Activated B cell treated with CpG ODN at 0.5 μM for 24 hours (primary cell): ENCODE data around the gene ACBD6. TPM values are rescaled to one million over a fixed set of nuclear protein-coding genes. Genes with fewer than 3 reads are reported as not detected.

ENCODE experiments used
- ATAC-seq: fragments of 200-7000 bp; cut with Tn5 transposase; one replicate; pipeline ENCODE4 v1.10.0; 2021; ENCODE audit warnings: low read depth, mild to moderate bottlenecking, moderate library complexity
- CTCF ChIA-PET: fragments of 350-600 bp; sonication (Branson Sonifier 250); formaldehyde crosslinking; loops from one replicate; lab custom pipeline; 2021; ENCODE audit warnings: antibody characterized with exemption; lab: Charles Lee
- POLR2A ChIA-PET: fragments of 350-600 bp; sonication (Branson Sonifier 250); formaldehyde crosslinking; loops from one replicate; lab custom pipeline; 2021; ENCODE audit warnings: antibody characterized with exemption; lab: Charles Lee
- DNase-seq: peaks from one replicate; pipeline ENCODE4 v3.0.0; 2022
- H3K27ac Mint-ChIP-seq: one replicate; pipeline ENCODE4 v1.8.0; 2020; ENCODE audit warnings: mixed read lengths
- H3K27me3 Mint-ChIP-seq: one replicate; pipeline ENCODE4 v1.8.0; 2021; ENCODE audit warnings: mixed read lengths
- H3K36me3 Mint-ChIP-seq: one replicate; pipeline ENCODE4 v1.8.0; 2021; ENCODE audit warnings: low read depth, mixed read lengths
- H3K4me1 Mint-ChIP-seq: one replicate; pipeline ENCODE4 v1.8.0; 2021; ENCODE audit warnings: mixed read lengths
- H3K4me3 Mint-ChIP-seq: one replicate; pipeline ENCODE4 v1.8.0; 2020; ENCODE audit warnings: mild to moderate bottlenecking, mixed read lengths
- H3K9me3 Mint-ChIP-seq: one replicate; pipeline ENCODE4 v1.8.0; 2020; ENCODE audit warnings: mixed read lengths
- intact Hi-C: fragments of 100-400 bp; cut with micrococcal nuclease; formaldehyde crosslinking; loops from one replicate; pipeline ENCODE4 v1.15.1; 2024
- total RNA-seq: library from RNA; stranded (reverse); gene quantifications from 2 replicates; pipeline ENCODE4 v1.2.3, GENCODE V29; 2022
- TF ChIP-seq, protein P1 (sequence below): fragments of 200-600 bp; IDR thresholded peaks from one replicate; pipeline ENCODE4 v1.8.0; 2022; ENCODE audit warnings: antibody characterized with exemption, mild to moderate bottlenecking

The ACBD6 gene
- total RNA-seq, 1 donor from 2014 or later: 61.5 TPM

DNA sequence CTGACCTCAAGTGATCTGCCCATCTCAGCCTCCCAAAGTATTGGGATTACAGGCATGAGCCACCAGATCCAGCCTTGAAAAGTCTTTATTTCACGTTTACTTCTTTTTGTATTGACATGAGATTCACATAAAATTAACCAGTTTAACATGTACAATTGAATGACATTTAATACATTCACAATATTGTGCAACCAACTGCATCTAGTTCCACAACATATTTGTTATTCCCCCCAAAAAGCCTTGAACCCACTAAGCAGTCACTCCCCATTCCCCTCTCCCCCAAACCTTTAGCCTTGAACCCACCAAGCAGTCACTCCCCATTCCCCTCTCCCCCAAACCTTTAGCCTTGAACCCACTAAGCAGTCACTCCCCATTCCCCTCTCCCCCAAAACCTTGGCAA lies 62.0 kb downstream of the ACBD6 start:
- Mint-ChIP-seq H3K27me3 (no peaks in the 10 kb centered on the region), H3K36me3 (peaks cover 35% of the 10 kb centered on the region), H3K4me1 (peaks cover 10% of the 10 kb centered on the region), H3K27ac (no peak overlapping the region), H3K4me3 (no peak overlapping the region), H3K9me3 (peaks cover 11% of the 10 kb centered on the region)
- DNase-seq (no peak), ATAC-seq (no peak)
- TF ChIP-seq, protein P1, sequence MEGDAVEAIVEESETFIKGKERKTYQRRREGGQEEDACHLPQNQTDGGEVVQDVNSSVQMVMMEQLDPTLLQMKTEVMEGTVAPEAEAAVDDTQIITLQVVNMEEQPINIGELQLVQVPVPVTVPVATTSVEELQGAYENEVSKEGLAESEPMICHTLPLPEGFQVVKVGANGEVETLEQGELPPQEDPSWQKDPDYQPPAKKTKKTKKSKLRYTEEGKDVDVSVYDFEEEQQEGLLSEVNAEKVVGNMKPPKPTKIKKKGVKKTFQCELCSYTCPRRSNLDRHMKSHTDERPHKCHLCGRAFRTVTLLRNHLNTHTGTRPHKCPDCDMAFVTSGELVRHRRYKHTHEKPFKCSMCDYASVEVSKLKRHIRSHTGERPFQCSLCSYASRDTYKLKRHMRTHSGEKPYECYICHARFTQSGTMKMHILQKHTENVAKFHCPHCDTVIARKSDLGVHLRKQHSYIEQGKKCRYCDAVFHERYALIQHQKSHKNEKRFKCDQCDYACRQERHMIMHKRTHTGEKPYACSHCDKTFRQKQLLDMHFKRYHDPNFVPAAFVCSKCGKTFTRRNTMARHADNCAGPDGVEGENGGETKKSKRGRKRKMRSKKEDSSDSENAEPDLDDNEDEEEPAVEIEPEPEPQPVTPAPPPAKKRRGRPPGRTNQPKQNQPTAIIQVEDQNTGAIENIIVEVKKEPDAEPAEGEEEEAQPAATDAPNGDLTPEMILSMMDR: no peak
- ChIA-PET CTCF (no interaction called here), POLR2A (no interaction called here)
- intact Hi-C loops: no loop called here

DNA sequence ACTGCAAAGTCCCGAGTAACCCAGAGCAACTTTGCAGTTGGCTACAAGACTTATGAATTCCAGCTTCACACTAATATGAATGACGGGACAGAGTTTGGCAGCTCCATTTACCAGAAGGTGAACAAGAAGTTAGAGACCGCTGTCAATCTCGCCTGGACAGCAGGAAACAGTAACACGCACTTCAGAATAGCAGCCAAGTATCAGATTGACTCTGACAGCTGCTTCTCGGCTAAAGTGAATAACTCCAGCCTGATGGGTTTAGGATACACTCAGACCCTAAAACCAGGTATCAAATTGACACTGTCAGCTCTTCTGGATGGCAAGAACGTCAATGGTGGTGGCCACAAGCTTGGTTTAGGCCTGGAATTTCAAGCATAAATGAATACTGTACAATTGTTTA lies 66.8 kb downstream of the ACBD6 start:
- ATAC-seq (no peak), DNase-seq (no peak)
- TF ChIP-seq, protein P1: no peak
- POLR2A ChIA-PET: no interaction called here
- no peak overlapping the region for H3K27ac Mint-ChIP-seq
- CTCF ChIA-PET: no interaction called here
- intact Hi-C loops: no loop called here
- peaks cover 7% of the 10 kb centered on the region for H3K4me1 Mint-ChIP-seq
- H3K9me3 Mint-ChIP-seq: no peaks in the 10 kb centered on the region
- no peaks in the 10 kb centered on the region for H3K27me3 Mint-ChIP-seq
- H3K4me3 Mint-ChIP-seq: no peak overlapping the region
- H3K36me3 Mint-ChIP-seq: peaks cover 34% of the 10 kb centered on the region

DNA sequence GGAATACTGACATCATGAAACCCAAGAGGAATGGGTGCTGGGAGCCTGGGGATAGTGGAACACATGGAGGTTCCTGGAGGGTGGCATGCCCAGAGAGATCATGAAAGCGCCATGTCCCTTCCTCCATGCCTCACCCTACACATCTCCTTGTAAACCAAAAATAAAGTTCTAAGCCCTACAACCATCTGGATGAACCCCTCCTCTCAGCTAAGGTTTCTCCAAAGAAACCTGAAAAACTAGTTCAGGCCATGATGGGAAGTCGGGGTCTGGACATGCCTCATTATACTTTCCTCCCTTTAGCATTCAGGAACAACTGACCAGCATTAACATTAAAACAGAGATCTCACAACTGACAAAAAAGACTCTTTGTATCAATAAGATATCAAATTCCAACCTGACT lies 68.5 kb downstream of the ACBD6 start:
- TF ChIP-seq, protein P1: no peak
- Mint-ChIP-seq H3K4me3 (no peak overlapping the region), H3K9me3 (no peaks in the 10 kb centered on the region), H3K27ac (no peak overlapping the region), H3K27me3 (no peaks in the 10 kb centered on the region), H3K4me1 (peaks cover 11% of the 10 kb centered on the region), H3K36me3 (peaks cover 43% of the 10 kb centered on the region)
- ChIA-PET CTCF (no interaction called here), POLR2A (no interaction called here)
- ATAC-seq: no peak
- intact Hi-C loops: no loop called here
- DNase-seq: no peak

DNA sequence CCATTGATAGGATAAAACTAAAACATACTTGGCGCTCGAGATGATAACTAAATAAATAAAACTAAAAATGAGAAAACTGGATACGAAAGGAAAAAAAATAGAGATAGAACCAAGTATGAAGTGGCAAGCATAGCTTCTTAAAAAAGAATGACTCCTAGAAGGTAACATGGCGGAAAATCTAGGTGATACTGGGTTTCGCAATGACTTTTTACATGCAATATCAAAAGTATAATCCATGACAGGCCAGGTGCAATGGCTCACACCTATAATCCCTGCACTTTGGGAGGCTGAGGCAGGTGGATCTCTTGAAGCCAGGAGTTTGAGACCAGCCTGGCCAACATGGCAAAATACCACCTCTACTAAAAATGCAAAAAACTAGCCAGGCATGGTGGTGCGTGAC lies 70.7 kb downstream of the ACBD6 start:
- TF ChIP-seq, protein P1: no peak
- POLR2A ChIA-PET: no interaction called here
- no peak overlapping the region for H3K27ac Mint-ChIP-seq
- no peaks in the 10 kb centered on the region for H3K27me3 Mint-ChIP-seq
- no peak for DNase-seq
- H3K9me3 Mint-ChIP-seq: no peaks in the 10 kb centered on the region
- H3K4me3 Mint-ChIP-seq: no peak overlapping the region
- H3K4me1 Mint-ChIP-seq: peaks cover 15% of the 10 kb centered on the region
- intact Hi-C loops: no loop called here
- no peak for ATAC-seq
- CTCF ChIA-PET: no interaction called here
- peaks cover 39% of the 10 kb centered on the region for H3K36me3 Mint-ChIP-seq

DNA sequence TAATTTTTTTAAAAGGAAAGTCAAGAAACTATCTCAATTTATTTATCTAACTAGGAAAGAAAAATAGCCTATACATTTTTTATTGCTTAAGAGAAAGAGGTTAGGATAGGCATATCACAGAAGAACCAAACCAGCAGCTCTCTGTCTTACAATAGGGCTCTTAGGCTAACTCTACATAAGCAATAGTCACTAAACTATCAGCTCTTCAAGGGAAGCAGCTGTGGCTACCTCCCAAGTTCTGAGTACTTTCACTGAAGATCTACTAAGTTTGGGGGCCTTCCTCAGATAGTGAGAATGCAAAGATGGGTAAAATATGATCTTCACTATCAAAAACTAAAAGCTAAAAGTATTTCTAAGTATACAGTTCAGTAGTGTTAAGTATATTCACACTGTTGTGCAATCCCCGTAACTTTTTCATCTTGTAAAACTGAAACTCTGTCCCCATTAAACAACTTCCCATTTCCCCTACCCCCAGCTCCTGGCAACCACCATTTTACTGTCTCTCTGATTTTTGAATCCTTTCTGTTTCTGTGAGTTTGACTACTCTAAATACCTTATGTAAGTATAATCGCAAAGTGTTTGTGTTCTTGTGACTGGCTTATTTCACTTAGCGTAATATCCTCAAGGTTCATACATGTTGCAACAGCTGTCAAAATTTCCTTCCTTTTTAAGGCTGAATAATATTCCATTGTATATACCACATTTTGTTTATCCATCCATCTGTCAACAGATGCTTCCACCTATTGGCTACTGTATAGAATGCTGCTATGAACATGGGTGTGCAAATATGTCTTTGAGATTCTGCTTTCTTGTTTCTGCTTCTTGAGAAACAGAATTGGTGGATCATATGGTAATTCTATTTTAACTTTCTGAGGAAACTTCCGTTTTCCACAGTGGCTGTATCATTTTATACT lies 73.3 kb downstream of the ACBD6 start:
- Mint-ChIP-seq H3K36me3 (peaks cover 23% of the 10 kb centered on the region), H3K4me1 (peaks cover 30% of the 10 kb centered on the region), H3K4me3 (no peak overlapping the region), H3K9me3 (no peaks in the 10 kb centered on the region), H3K27ac (no peak overlapping the region), H3K27me3 (no peaks in the 10 kb centered on the region)
- POLR2A ChIA-PET: no interaction called here
- CTCF ChIA-PET: no interaction called here
- no peak for DNase-seq
- TF ChIP-seq, protein P1: no peak
- ATAC-seq: no peak
- intact Hi-C loops: no loop called here
